Measurements from ENCODE around the gene PTPRS. TPM values are rescaled to one million over a fixed set of nuclear protein-coding genes. Genes with fewer than 3 reads are reported as not detected.

The PTPRS gene
- total and polyA plus RNA-seq, 7 donors, result 4.2 to 29.7 (median 11.4) TPM

- intact Hi-C loops (cut with DNase I), result no loop called here
- Histone ChIP-seq H3K4me1 (no peaks in the 10 kb centered on the region), H3K36me3 (ENCODE audit: insufficient read depth in 1 of 2, low read depth in 1 of 2) (no peaks in the 10 kb centered on the region), H3K9me3 (no peaks in the 10 kb centered on the region), H3K4me3 (no peak overlapping the region), H3K27me3 (ENCODE audit: insufficient read depth in 3 of 3, low read length in 2 of 3) (peaks cover 0 to 18% (median 3%) of the 10 kb centered on the region in 3 donors), H3K27ac (no peak overlapping the region)
- no peak for ATAC-seq
- 81 to 84% (median 81%) methylated on average over 7 of the region's 7 CpGs for WGBS, 3 donors
- no peak for TF ChIP-seq CTCF (IDR thresholded peaks at IDR 0.05)
- no peak for DNase-seq
These were observed 26.4 kb downstream of the PTPRS start for GRCh38 chr19:5314012-5314906.

GRCh38 chr19:5313307-5313706 lies 27.3 kb downstream of the PTPRS start:
- H3K4me3 ChIP-seq, result no peak overlapping the region
- H3K27me3 ChIP-seq (ENCODE audit: insufficient read depth in 3 of 3, low read length in 2 of 3), result peaks cover 0 to 18% (median 3%) of the 10 kb centered on the region in 3 donors
- H3K27ac ChIP-seq, result no peak overlapping the region
- TF ChIP-seq CTCF (IDR thresholded peaks at IDR 0.05), result no peak
- no peaks in the 10 kb centered on the region for H3K36me3 ChIP-seq (ENCODE audit: insufficient read depth in 1 of 2, low read depth in 1 of 2)
- DNase-seq (no peak), ATAC-seq (no peak)
- H3K4me1 ChIP-seq, result no peaks in the 10 kb centered on the region
- intact Hi-C loops (cut with DNase I), result no loop called here
- 29 to 36% (median 31%) methylated on average over 17 of the region's 17 CpGs for WGBS, 3 donors
- H3K9me3 ChIP-seq, result no peaks in the 10 kb centered on the region

- ATAC-seq, result no peak
These were observed 28.6 kb downstream of the PTPRS start for GRCh38 chr19:5312058-5312457.

GRCh38 chr19:5309438-5310204 lies 31.0 kb downstream of the PTPRS start:
- Histone ChIP-seq H3K27ac (no peak overlapping the region), H3K27me3 (ENCODE audit: insufficient read depth in 3 of 3, low read length in 2 of 3) (peaks cover 0 to 12% (median 4%) of the 10 kb centered on the region in 3 donors), H3K9me3 (no peaks in the 10 kb centered on the region), H3K4me3 (no peak overlapping the region), H3K36me3 (ENCODE audit: insufficient read depth in 1 of 2, low read depth in 1 of 2) (no peaks in the 10 kb centered on the region), H3K4me1 (no peaks in the 10 kb centered on the region)
- WGBS, 3 donors, result 58 to 67% (median 62%) methylated on average over 17 of the region's 17 CpGs
- no peak for TF ChIP-seq CTCF (IDR thresholded peaks at IDR 0.05)
- no peak for DNase-seq
- intact Hi-C loops (cut with DNase I), result no loop called here
- ATAC-seq, result peak in 1 of 4 donors; percentile 9

More at GRCh38 chr19:5312058-5312457, 28.6 kb downstream of the PTPRS start:
- H3K4me3 ChIP-seq, result no peak overlapping the region
- no peaks in the 10 kb centered on the region for H3K9me3 ChIP-seq
- intact Hi-C loops (cut with DNase I), result no loop called here
- H3K4me1 ChIP-seq, result no peaks in the 10 kb centered on the region
- H3K36me3 ChIP-seq (ENCODE audit: insufficient read depth in 1 of 2, low read depth in 1 of 2), result no peaks in the 10 kb centered on the region
- DNase-seq, result no peak
- H3K27ac ChIP-seq, result no peak overlapping the region
- WGBS, 3 donors, result 95 to 96% (median 95%) methylated on average over 8 of the region's 8 CpGs
- no peak for TF ChIP-seq CTCF (IDR thresholded peaks at IDR 0.05)
- peaks cover 0 to 16% (median 4%) of the 10 kb centered on the region in 3 donors for H3K27me3 ChIP-seq (ENCODE audit: insufficient read depth in 3 of 3, low read length in 2 of 3)

Measured in psoas muscle (tissue), 8 donors.